Nephron progenitor cell (in vitro differentiated cells): Measurements from ENCODE around the gene MTM1.

Experiments used
- DNase-seq: peaks from one replicate; pipeline ENCODE4 v3.0.0; 2021
- H3K27ac Mint-ChIP-seq: 2 replicates; pipeline ENCODE4 v1.8.0; 2021; ENCODE audit warnings: mild to moderate bottlenecking, moderate library complexity, mixed read lengths
- H3K27me3 Mint-ChIP-seq: 2 replicates; pipeline ENCODE4 v1.8.0; 2021; ENCODE audit warnings: mild to moderate bottlenecking, low read depth, mixed read lengths; ENCODE audit not compliant: poor library complexity
- H3K36me3 Mint-ChIP-seq: 2 replicates; pipeline ENCODE4 v1.8.0; 2021; ENCODE audit warnings: low read depth, mixed read lengths
- H3K4me1 Mint-ChIP-seq: 2 replicates; pipeline ENCODE4 v1.8.0; 2021; ENCODE audit warnings: mixed read lengths
- H3K4me3 Mint-ChIP-seq: 2 replicates; pipeline ENCODE4 v1.8.0; 2021; ENCODE audit warnings: mild to moderate bottlenecking, moderate library complexity, mixed read lengths
- H3K9me3 Mint-ChIP-seq: 2 replicates; pipeline ENCODE4 v1.8.0; 2021; ENCODE audit warnings: mild to moderate bottlenecking, moderate library complexity, mixed read lengths
- CTCF ChIP-seq: fragments of 200-600 bp; sonication (generic); IDR thresholded peaks from 2 replicates; pipeline ENCODE4 v1.5.0; 2021; ENCODE audit warnings: antibody characterized with exemption

MTM1 gene

DNA sequence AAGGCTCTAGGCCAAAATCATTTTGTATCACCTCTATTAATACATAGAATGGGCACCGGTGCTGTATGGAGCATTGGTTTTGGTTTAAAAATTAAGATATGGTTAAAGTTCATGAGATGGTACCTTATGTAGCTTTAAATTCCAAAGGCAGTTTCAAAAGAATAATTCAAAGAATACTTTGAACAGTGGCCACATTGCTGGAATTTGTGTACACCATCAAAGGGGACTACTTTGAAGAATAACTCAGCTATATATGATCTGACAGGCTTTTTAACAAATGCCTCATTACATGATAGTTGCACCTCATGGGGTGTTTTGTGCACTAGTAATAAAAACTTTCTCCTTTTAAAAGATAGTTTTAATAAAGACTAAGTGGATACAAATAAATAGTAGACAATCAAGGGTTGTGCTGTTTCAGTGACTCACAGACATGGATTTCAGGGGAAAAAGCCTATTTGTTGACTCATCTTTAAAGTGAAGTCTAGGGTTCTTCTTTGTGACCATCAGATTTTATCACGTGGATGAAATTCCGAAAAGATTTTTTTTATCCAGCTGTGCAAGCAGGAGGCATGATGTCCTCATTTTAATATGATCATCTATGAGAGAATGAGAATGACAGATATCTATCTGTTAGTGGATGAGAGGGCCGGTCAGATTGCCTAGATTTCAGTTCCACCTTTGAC is 12.8 kb downstream of the MTM1 start:
- TF ChIP-seq CTCF = no peak
- Mint-ChIP-seq H3K4me3 (no peak overlapping the region), H3K4me1 (no peaks in the 10 kb centered on the region), H3K27me3 (no peaks in the 10 kb centered on the region), H3K9me3 (peaks cover 36% of the 10 kb centered on the region), H3K27ac (no peak overlapping the region), H3K36me3 (no peaks in the 10 kb centered on the region)
- no peak for DNase-seq

- no peaks in the 10 kb centered on the region for H3K27me3 Mint-ChIP-seq
- peaks cover 30% of the 10 kb centered on the region for H3K9me3 Mint-ChIP-seq
- no peaks in the 10 kb centered on the region for H3K36me3 Mint-ChIP-seq
- no peak overlapping the region for H3K27ac Mint-ChIP-seq
- no peak for TF ChIP-seq CTCF
- no peaks in the 10 kb centered on the region for H3K4me1 Mint-ChIP-seq
- H3K4me3 Mint-ChIP-seq = no peak overlapping the region
- no peak for DNase-seq
These were observed 14.0 kb downstream of the MTM1 start for GRCh38 chrX:150582338-150582948.

DNA sequence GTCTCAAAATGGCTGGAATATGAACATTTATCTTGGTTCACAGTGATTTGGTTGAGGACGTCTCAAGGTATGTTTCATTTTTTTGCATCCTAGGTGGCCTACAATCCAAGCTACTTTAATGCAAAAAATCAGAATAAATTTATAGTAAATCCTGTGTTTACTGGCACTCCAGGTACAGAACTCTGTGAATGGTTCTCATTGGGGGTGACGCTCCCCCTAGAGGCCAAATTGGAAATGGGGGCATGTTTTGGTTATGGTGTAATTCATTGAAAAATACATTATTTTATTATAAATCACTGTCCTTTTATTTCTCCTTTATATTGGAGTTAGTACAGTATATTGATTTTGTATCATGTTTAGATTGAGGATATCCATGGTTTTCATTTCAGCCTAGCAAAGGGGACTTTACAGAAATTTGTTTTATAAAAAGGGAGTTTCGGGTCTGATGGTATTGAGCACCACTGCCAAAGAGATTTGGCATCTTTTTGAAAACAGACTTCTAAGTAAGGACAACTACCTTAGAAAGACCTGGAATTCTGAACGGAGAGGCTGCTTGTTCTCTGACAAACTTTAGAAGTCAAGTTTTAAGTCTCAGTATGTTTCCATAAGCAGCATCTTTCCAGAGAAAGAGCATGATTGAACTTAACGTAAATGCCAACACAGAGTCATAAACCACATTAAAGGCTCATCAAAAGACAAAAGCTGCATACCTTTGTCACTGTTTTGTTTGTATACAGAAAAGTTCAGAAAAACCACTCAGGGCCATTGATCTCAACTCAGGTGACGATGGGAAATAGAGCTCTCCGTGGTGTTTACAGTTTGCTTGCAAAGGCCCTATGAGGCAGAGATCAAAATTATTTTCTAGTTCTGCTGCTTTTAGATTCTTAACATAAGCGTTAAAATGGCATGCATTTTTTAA is 19.4 kb downstream of the MTM1 start:
- H3K4me3 Mint-ChIP-seq = no peak overlapping the region
- no peaks in the 10 kb centered on the region for H3K4me1 Mint-ChIP-seq
- no peaks in the 10 kb centered on the region for H3K36me3 Mint-ChIP-seq
- no peak overlapping the region for H3K27ac Mint-ChIP-seq
- peaks cover 11% of the 10 kb centered on the region for H3K9me3 Mint-ChIP-seq
- DNase-seq = peak; percentile 33
- TF ChIP-seq CTCF = peak; percentile 66
- H3K27me3 Mint-ChIP-seq = no peaks in the 10 kb centered on the region

- no peak for DNase-seq
- no peak for TF ChIP-seq CTCF
- peaks cover 5% of the 10 kb centered on the region for H3K36me3 Mint-ChIP-seq
- H3K9me3 Mint-ChIP-seq = peaks cover 28% of the 10 kb centered on the region
- H3K4me3 Mint-ChIP-seq = no peak overlapping the region
- no peak overlapping the region for H3K27ac Mint-ChIP-seq
- no peaks in the 10 kb centered on the region for H3K27me3 Mint-ChIP-seq
- H3K4me1 Mint-ChIP-seq = no peaks in the 10 kb centered on the region
These were observed 26.2 kb downstream of the MTM1 start for GRCh38 chrX:150594584-150594983.

DNA sequence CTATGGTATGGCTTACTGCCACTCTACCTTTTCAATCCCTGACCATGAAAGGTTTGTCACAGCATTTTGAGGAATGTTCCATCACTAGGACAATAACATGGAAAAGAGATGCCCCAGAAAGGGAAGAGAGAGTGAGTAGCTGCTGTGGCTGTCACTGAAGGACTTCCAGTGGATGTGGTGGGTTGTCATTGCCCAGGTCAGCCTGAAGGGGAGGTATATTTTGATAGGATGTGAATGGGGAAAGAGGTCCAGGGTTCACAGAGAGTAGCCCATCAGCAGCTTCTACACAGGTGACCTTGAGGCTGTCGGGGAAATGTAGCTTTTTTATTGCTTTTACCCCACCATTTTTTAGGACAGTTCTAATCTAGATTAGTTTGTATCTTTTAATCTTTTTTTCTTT is 30.8 kb downstream of the MTM1 start:
- no peak for TF ChIP-seq CTCF
- Mint-ChIP-seq H3K4me3 (no peak overlapping the region), H3K36me3 (peaks cover 17% of the 10 kb centered on the region), H3K27me3 (no peaks in the 10 kb centered on the region), H3K9me3 (peaks cover 29% of the 10 kb centered on the region), H3K27ac (no peak overlapping the region), H3K4me1 (no peaks in the 10 kb centered on the region)
- no peak for DNase-seq
